ENCODE results near the gene LRP2.
"Not testable (repeated sequence)": the region's sequence is repeated elsewhere in the genome, so short reads cannot be mapped to it uniquely, and the experiment has no call there.

LRP2 gene

DNA sequence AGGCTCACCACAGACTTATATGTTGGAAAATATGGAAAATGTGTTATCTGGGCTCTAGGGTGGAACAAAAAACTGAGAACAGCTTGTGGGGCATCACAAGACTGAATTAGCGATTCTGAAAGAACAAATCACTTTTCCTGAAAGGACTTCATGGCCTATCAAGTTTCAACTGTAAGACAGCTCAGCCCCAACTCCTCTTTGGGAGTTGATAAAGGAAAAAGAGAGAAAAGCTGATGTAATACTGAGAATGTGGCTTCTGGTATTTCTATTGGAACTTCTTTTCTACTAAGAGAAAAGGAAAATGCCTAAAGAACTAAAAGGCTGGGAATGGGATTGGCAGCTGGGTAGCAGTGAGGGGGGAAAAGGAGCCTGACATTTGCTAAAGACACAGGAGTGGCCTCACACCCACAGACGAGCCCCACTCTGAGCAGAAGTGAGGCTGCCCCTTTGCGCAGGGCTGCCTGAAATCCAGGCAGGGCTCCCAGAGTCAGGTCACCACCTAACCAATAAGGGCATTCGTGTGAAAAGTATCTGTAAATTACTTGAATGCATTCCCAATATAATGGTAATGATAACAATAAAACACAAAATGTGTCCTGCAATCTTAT is 75.6 kb downstream of the LRP2 start:
- TF ChIP-seq, protein P1, sequence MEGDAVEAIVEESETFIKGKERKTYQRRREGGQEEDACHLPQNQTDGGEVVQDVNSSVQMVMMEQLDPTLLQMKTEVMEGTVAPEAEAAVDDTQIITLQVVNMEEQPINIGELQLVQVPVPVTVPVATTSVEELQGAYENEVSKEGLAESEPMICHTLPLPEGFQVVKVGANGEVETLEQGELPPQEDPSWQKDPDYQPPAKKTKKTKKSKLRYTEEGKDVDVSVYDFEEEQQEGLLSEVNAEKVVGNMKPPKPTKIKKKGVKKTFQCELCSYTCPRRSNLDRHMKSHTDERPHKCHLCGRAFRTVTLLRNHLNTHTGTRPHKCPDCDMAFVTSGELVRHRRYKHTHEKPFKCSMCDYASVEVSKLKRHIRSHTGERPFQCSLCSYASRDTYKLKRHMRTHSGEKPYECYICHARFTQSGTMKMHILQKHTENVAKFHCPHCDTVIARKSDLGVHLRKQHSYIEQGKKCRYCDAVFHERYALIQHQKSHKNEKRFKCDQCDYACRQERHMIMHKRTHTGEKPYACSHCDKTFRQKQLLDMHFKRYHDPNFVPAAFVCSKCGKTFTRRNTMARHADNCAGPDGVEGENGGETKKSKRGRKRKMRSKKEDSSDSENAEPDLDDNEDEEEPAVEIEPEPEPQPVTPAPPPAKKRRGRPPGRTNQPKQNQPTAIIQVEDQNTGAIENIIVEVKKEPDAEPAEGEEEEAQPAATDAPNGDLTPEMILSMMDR (IDR thresholded peaks at IDR 0.05; ENCODE audit: low read depth, low read length, missing control alignments): no peak
- H3K4me3 ChIP-seq (ENCODE audit: low read depth, low read length): no peak overlapping the region
- no peak for DNase-seq (ENCODE audit: low read depth)

DNA sequence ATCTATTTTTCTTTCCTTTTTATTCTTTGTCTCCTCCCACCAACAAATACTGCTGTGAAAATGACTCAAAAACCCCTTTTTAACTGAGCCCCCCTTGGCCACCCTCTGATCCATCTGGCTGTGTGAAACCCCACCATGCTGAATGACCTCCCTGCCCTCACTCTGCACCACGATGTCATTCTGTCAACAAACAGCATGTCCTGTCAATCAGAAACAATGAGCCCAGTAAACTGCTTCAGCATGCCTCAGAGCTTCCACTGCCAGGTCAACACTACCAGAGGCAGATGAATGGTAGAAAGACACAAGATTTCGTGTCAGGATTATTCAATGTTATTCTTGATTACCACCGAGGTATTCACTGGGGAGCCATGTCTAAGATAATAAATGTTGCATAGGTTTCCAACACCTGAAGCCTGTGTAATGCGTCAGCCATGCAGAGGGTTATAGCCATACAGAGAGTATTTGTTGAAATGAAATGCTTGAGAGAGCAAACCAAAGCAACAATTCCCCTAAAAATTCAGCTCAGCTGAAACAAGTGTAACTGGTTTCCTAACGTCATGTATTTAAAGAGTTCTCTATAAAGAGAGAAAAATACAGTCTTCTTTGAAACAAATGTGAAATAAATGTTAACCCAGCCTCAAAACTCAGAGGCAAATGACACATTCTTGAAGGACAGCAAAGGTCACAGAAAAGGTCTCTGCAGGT is 76.7 kb downstream of the LRP2 start:
- TF ChIP-seq, protein P1 (IDR thresholded peaks at IDR 0.05; ENCODE audit: low read depth, low read length, missing control alignments): no peak
- DNase-seq (ENCODE audit: low read depth): no peak
- no peak overlapping the region for H3K4me3 ChIP-seq (ENCODE audit: low read depth, low read length)

DNA sequence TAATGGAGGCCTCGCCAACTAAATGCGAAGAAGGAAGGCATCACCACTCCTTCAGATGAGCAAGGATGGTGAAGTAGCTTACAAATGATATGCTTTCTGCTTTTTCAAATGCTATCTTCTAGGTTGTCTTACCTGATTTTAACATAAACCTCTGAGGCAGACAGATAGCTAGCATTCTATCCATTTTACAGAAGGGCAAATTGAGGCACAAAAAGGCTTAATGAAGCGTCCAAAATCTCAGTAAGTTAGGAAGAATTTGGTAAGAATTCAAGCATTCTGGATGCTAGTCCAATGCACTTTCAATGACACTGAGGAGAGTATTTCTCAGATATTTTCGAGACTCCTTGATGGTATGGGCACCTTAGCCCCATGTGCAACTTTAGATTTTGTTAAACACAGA is 81.8 kb downstream of the LRP2 start:
- H3K4me3 ChIP-seq (ENCODE audit: low read depth, low read length): no peak overlapping the region
- TF ChIP-seq, protein P1 (IDR thresholded peaks at IDR 0.05; ENCODE audit: low read depth, low read length, missing control alignments): no peak
- DNase-seq (ENCODE audit: low read depth): no peak

DNA sequence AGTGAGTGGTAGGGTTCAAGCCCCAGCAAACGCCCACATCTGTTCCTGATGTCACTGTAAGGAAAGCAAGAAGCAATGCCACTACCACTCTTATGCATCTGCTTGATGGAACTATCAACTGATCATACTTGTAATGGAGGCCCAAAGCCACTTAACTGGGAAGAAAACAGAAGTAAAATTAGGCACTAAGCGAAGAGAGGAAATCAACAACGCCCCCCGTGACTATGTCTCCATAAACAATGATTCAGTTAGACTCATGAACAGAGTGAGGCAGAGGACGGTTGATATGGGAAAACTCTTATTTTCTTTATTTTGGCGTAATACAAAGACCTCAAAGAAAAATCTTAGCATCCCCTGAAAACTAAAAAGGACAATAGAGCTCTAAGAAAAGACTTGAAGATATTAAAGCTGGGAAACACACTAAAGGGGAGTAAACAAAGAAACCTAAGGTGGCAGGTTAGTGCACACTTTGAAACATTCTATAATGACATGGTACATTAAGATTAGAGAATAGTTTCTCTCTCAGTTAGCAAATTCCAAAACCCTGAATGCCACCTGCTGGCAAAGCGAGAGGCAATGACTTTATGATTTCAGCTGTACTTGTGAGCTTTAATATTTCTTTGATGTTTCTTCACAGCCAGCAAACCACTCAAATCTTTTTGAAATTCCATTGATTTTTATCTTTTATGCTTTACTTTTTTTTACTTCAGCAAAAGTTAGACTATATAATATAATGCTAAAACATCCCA is 86.5 kb downstream of the LRP2 start:
- no peak for DNase-seq (ENCODE audit: low read depth)
- H3K4me3 ChIP-seq (ENCODE audit: low read depth, low read length): no peak overlapping the region
- TF ChIP-seq, protein P1 (IDR thresholded peaks at IDR 0.05; ENCODE audit: low read depth, low read length, missing control alignments): peak; percentile 3

DNA sequence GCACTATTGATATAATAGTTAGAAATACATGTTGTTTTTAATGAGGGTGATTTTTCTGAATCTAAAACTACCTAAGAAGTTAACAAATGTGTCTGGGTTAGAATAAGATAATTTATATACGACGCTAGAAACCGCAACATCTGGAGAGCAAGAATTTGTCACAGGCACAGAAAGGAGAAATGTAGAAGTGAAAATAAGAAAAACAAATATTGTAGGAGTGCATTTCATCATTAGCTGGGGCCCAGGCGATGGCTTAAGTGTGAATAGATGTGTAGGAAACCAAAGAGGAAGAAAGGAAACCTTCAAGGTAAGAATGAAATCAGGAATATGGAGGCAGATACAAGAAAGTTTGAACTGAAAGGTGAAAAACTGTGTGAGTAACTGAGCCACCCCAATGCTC is 90.3 kb downstream of the LRP2 start:
- TF ChIP-seq, protein P1 (IDR thresholded peaks at IDR 0.05; ENCODE audit: low read depth, low read length, missing control alignments): no peak
- DNase-seq (ENCODE audit: low read depth): no peak
- H3K4me3 ChIP-seq (ENCODE audit: low read depth, low read length): no peak overlapping the region

DNA sequence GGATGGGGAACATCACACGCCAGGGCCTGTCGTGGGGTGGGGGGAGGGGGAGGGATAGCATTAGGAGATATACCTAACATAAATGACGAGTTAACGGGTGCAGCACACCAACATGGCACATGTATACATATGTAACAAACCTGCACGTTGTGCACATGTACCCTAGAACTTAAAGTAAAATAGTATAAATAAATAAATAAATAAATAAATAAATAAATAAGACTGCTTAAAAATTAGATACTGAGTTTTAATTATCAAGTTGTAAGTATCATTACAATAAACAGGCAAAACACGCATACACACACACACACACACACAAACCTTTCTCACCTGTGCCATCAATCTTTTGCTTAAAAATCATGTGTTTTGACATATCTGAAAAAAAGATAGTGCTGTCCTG is 91.8 kb downstream of the LRP2 start:
- DNase-seq (ENCODE audit: low read depth); H3K4me3 ChIP-seq (ENCODE audit: low read depth, low read length): not testable (repeated sequence)

DNA sequence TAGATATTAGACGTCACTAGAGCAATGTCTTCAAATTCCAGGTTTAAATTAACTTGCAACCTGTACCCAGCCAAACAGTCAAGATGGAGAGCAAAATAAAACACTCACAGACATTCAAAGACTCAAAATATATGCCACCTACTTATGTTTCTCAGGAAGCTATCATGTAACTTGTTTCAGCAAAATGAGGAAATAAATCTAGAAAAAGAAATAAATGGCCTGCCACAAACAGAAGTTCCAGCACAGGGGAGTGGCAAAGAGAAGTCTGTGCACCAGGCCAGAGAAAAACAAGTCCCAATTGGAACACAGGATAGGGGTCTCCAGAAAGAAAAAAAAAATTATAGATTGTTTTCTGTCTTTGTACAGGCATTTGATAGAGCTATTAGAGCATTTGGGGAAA is 96.7 kb downstream of the LRP2 start:
- H3K4me3 ChIP-seq (ENCODE audit: low read depth, low read length): no peak overlapping the region
- TF ChIP-seq, protein P1 (IDR thresholded peaks at IDR 0.05; ENCODE audit: low read depth, low read length, missing control alignments): no peak
- no peak for DNase-seq (ENCODE audit: low read depth)
